Caki2 (cell line): Measurements from ENCODE around the gene ARHGAP1. TPM values are rescaled to one million over a fixed set of nuclear protein-coding genes. Genes with fewer than 3 reads are reported as not detected.
"Not testable (repeated sequence)": the region's sequence is repeated elsewhere in the genome, so short reads cannot be mapped to it uniquely, and the experiment has no call there.

ENCODE experiments used
- DNase-seq: peaks from one replicate; pipeline ENCODE4 v3.0.0-alpha.2; 2015; ENCODE audit warnings: low read depth
- in situ Hi-C: cut with HindIII; loops from 2 replicates; pipeline ENCODE4 v1.10.0; 2016; ENCODE audit warnings: low sequenced_read_pairs, low pct_unique_long_range_greater_than_20kb, mixed read lengths
- total RNA-seq: library from RNA; depleted of rRNA; stranded (reverse); fragments of >200 nt; shearing (Covaris generic); gene quantifications from 2 replicates; pipeline ENCODE4 v1.2.3, GENCODE V29; 2014; ENCODE audit warnings: low replicate concordance

ARHGAP1 gene
- total RNA-seq, 1 experiment from 2014 or later = 9.4 TPM

DNA sequence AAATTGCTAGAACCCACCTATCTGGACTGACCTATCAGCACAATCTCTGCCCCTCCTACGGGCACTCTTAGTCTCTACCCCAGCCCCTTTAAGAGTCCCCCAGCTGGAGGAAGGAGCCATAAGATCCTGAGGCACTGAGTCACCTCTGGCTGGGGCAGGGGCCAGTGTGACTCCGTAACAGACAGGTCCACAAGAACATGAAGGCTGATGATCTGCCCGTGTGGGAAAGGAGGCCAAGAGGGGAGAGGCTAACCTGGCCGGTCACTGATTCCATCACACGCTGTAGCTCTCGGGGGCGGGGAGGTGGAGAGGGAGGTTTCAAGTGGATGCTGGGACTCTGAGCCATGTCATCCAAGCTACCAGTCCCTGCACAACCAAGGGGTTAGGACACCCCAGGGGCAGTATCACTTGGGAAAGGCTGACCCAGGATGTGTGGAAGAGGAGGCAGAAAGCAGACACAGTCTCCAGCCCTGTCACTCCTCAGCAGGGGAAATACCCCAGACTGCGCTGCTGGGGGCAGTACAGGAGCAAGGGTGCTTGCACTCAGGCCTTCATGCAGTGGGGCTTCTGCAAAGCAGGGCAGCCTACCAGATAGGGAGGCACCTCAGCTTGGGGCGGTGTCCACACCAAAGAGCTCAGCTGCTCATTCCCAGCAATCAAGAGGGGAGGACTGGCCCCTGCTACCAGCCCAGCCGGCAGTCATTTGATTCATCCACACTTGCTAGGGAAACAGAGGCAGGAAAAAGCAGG is 22.3 kb downstream of the ARHGAP1 start:
- in situ Hi-C loops = no loop called here
- DNase-seq = no peak

DNA sequence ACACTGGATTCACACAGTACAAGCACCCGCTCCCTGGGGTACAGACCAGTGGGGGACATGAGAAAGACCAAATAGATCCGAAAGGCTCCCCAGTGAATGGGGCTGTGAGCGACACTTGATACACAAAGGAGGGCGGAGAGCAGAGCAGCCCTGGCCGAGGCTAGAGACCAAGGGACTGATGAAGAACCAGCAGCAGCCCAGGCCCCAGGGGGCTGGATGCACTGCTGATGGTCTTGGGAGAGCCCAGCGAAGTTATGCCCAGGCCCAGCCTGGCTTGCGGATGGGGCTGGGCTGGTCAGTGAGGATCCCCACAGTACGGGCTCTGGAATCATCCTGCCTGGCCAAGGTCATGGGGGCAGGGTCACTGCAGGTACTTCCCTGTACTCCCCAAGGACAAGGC is 23.2 kb downstream of the ARHGAP1 start:
- DNase-seq = no peak
- in situ Hi-C loops = no loop called here

GRCh38 chr11:46676436-46677158 is 23.8 kb downstream of the ARHGAP1 start:
- in situ Hi-C loops = no loop called here
- DNase-seq = no peak

GRCh38 chr11:46675949-46676348 is 24.5 kb downstream of the ARHGAP1 start:
- in situ Hi-C loops = no loop called here
- DNase-seq = no peak

DNA sequence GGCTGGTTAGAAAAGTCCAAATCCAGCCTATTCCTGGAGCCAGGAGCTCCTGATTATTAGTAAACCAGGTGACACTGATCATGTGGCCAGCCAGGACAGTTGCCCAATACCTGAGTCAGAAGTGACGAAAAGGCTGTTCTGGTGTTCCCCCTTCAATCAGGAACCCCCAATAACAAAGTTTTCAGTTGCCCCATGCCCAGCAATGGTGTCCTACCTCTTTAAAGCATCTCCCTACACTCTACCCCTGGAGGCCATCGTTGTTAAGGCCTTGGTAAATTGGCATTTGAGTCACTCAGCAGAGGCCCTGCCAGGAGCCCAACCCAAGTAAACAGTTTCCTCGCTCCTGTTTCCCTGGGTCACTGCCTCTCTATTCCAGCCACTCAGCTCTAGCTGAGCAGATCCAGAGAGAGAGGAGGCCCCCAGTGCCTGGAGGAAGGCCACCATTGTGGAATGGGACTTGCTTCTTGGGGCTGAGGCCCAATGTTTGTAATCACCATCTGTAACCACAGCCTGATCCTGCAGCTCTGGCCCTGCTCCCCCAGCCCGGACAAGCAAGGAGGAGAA is 25.0 kb downstream of the ARHGAP1 start:
- DNase-seq = no peak
- in situ Hi-C loops = no loop called here

- in situ Hi-C loops = no loop called here
- DNase-seq = no peak
These were observed 25.7 kb downstream of the ARHGAP1 start for GRCh38 chr11:46674463-46675287.

DNA sequence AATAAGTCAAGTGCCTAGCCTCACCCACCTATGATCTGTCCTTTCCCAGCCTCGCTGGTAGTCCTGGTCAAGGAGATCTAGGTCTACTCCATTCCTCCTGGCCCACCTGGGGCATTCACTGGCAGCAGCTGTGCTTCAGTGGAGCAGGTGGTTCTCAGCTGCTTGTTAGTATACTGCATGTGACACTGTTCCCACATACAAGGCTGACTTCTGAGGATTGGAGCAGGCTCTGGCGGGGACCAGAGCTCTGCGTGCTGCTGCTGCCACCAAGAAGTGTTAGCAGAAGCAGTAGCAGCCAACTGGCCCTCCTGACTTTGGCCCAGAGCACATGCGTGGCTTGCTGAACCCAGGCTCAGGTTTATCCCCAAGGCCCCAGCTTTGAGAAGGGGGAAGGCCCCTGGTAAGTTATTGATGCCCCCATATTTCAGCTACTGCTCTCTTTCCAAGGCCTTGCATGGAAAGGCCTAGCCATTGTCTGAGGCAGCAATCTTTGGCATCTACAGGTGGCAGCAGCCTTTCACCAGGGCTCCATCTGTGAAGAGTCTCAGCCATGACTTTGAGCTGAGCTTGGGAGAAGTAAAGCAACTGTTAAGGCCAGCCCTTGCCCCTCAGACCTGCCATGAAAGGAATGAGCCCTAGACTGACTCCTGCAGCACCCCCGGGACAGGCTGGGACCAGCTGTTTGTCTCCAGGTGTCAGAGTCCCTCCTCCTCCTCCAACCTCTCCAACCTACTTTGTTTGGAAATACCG is 26.5 kb downstream of the ARHGAP1 start:
- no peak for DNase-seq
- in situ Hi-C loops = no loop called here

DNA sequence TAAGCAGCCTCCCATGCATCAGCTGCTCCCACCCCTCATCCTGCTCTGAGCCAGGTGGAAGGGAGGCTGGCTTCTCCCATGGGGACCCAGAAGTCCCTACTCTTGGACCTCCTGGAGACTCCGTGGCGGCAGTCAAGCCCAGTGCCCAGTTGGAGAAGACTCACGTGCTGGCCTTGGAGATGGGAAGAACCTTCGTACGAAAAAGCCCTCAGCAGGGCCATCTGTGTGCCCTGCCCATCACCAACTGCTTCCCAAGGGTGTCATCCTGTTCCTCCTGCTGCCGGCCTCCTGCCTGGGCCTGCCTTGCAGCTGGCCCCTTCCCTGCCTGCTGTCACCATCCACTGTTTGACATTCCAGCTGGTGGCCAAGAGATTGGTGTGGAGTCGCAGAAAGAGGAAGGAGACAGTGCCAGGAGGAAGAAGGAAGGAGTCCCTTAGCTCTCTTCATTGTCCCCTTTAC is 28.0 kb downstream of the ARHGAP1 start:
- in situ Hi-C loops = no loop called here
- no peak for DNase-seq

- in situ Hi-C loops = no loop called here
- no peak for DNase-seq
These were observed 28.5 kb downstream of the ARHGAP1 start for GRCh38 chr11:46671958-46672315.

DNA sequence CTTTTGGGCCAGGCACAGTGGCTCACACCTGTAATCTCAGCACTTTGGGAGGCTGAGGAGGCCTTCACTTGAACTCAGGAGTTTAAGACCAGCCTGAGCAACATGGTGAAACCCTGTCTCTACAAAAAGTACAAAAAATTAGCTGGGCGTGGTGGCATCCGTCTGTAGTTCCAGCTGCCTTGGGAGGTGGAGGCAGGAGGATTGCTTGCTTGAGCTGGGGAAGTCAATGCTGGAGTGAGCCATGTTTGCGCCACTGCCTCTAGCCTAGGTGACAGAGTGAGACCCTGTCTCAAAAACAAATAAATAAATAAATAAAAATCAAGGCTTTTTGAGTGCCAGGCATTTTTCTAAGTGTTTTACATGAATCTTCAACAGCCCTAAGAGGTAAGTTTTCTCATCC is 29.9 kb downstream of the ARHGAP1 start:
- DNase-seq, in situ Hi-C loops: not testable (repeated sequence)

DNA sequence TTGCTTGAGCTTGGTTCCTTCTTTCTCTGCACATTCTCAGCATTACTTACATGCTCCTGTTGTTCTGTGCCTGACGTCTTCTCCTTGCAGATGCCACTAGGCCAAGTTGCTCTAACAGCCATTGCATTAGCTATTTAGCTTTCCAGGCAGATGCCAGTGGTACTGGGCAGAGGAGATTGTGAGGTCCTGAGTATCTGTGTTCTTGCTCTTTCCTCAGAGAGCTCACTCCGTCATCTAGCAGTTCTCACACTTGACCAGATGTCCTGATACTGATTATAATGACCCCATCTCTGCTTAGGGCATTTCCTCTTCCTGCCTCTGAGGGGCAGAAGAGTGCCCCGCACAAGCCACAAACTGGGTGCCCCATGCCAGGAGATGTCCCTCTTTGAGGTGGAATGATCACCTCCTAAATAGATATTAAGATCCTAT is 30.7 kb downstream of the ARHGAP1 start:
- no peak for DNase-seq
- in situ Hi-C loops = no loop called here

DNA sequence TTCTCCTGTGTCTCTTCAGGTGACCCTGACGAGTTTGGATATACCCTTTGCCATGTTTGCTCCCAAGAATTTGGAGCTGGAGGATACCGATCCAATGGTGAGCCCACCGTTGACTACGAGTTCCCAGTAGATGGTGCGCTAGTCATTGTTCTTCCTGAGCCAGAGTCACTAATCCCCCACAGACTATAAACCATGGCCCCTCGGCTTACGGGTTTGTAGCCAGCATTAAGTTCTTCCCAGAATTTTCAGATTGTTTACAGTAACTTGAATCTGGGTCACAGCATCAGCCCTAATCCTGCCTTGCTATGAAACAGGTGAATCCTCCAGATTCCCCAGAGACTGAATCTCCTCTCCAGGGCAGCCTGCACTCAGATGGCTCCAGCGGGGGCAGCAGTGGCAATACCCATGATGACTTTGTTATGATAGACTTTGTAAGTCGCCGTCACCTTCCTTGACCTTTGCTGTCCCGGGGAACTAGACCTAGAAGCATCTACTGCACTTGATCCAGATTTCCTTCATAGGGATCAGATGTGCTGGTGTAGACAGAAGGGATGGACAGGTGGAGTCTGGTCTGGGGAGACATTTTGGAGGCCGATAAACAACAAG is 31.8 kb downstream of the ARHGAP1 start:
- no peak for DNase-seq
- in situ Hi-C loops = no loop called here

DNA sequence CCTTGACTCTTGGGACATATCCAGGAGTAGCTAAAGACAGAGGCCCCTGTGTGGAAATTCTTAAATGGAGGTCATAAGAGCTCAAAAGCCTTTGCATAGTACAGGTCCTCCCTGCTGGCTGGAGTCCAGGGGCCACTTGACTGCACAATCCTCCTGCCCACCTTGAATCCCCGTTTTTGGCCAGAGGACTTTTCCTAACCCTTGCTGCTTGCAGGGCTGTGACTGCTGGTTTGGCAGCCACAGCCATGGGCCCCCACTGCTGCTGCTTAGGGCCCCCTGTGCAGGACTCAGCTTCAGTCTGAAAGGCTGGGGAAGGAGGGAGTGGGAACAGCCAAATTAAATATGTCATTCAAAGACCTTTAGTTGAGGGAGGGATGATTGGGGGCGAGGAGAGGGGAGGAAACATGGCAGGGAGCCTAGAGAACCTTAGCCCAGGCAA is 33.4 kb downstream of the ARHGAP1 start:
- in situ Hi-C loops = no loop called here
- no peak for DNase-seq

GRCh38 chr11:46666516-46666915 is 33.9 kb downstream of the ARHGAP1 start:
- DNase-seq = no peak
- in situ Hi-C loops = no loop called here

- in situ Hi-C loops = no loop called here
- no peak for DNase-seq
These were observed 35.1 kb downstream of the ARHGAP1 start for GRCh38 chr11:46665356-46665755.

- in situ Hi-C loops = no loop called here
- DNase-seq = no peak
These were observed 35.8 kb downstream of the ARHGAP1 start for GRCh38 chr11:46664612-46665011.

GRCh38 chr11:46663277-46663940 is 37.0 kb downstream of the ARHGAP1 start:
- in situ Hi-C loops = no loop called here
- DNase-seq = no peak
